Psoas muscle (tissue), 8 donors: ENCODE results near the gene PTPRM. TPM values are rescaled to one million over a fixed set of nuclear protein-coding genes. Genes with fewer than 3 reads are reported as not detected.

Experiments
- ATAC-seq, 4 donors: fragments of 200-7000 bp; cut with Tn5 transposase; one replicate each; pipeline ENCODE4 v1.9.1; 2020; ENCODE audit warnings: moderate library complexity in 3 of 4, mild to moderate bottlenecking in 2 of 4
- DNase-seq, 2 donors: peaks; one replicate each; pipeline ENCODE4 v3.0.0-alpha.2; 2020
- H3K27ac ChIP-seq: fragments of 200-600 bp; one replicate; pipeline ENCODE4 v1.8.0; 2022
- H3K27me3 ChIP-seq, 3 donors: fragments of 200-600 bp in 1 of 3; one replicate each; pipeline versions ENCODE4 v1.6.1 to v1.8.0; 2013 to 2022; ENCODE audit warnings: low read length in 2 of 3, mild to moderate bottlenecking in 2 of 3, moderate library complexity in 1 of 3; ENCODE audit not compliant: insufficient read depth in 3 of 3
- H3K36me3 ChIP-seq, 2 donors: fragments of 200-600 bp in 1 of 2; one replicate each; pipeline versions ENCODE4 v1.6.1 to v1.8.0; 2013 to 2022; ENCODE audit warnings: low read depth in 1 of 2, mild to moderate bottlenecking in 1 of 2, moderate library complexity in 1 of 2; ENCODE audit not compliant: insufficient read depth in 1 of 2
- H3K4me1 ChIP-seq: fragments of 200-600 bp; one replicate; pipeline ENCODE4 v1.8.0; 2022
- H3K4me3 ChIP-seq: fragments of 200-600 bp; one replicate; pipeline ENCODE4 v1.8.0; 2022; ENCODE audit warnings: mild to moderate bottlenecking
- H3K9me3 ChIP-seq: fragments of 200-600 bp; one replicate; pipeline ENCODE4 v1.8.0; 2022
- WGBS, 3 donors: extraction: QIAGEN DNeasy Blood & Tissue Kit; methylation state at CpG; one replicate each; pipeline versions ENCODE4 v1.1.6 to v1.1.7; 2013; 5-methylcytosine and 5-hydroxymethylcytosine counted together
- intact Hi-C, 2 donors: fragments of 100-400 bp; cut with DNase I; formaldehyde crosslinking; loops; one replicate each; pipeline versions ENCODE4 v1.11.0 to v1.14.2; 2022
- polyA plus RNA-seq, 3 donors: library from polyadenylated mRNA; stranded (reverse); fragments of 200-250 nt; gene quantifications; one replicate each; pipeline ENCODE4 v1.2.3, GENCODE V29; 2013
- total RNA-seq, 4 donors: library from RNA; stranded (reverse); fragmentation: NEBNext Ultra II Directional in 2 of 4; extraction: Animal tissue kit (Norgen Biotek cat#: 25700) in 2 of 4; gene quantifications; one replicate each; pipeline versions ENCODE4 v1.2.1 to v1.2.4, GENCODE V29; 2021 to 2023
- TF ChIP-seq, protein P1 (sequence below): fragments of 200-600 bp; IDR thresholded peaks from one replicate; pipeline ENCODE4 v1.8.0; 2022; ENCODE audit warnings: antibody characterized with exemption
- donor health status: healthy with polysubstance abuse.
- donor health status: DM: no; HTN: no; CAD: no; lungs with moderate emphysema.
- donor health status: Bipolar disorder and iron deficiency.
- donor health status: healthy.
- donor health status: DM: yes; HTN: yes; CAD: no.
- donor health status: DM: no; HTN: no; CAD: no.
- donor health status: DM: no; HTN: no; CAD: no.
- donor health status: DM: yes; HTN: yes; CAD: no.

The PTPRM gene
- total and polyA plus RNA-seq, 7 donors = 27.4 to 78.9 (median 39.0) TPM

DNA sequence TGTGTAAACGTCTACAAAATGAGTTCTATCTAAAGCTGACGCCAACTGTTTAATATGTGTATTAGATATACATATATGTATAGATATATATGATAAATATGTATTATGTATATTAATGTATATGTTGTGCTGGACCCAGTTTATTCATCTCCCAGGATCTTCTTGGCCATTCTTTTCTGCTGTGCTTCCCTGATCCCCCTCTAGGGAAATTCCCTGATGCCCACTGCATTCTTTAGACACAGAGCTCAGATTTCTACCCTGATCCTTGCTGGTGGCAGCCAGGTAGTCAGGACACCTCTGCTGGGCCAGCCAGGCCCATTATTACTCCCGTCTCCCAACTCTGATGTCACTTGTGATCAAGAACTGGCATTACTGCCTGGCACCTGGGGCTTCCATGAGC is 292.0 kb downstream of the PTPRM start:
- intact Hi-C loops = no loop called here
- Histone ChIP-seq H3K27ac (no peak overlapping the region), H3K9me3 (no peaks in the 10 kb centered on the region), H3K27me3 (no peaks in the 10 kb centered on the region), H3K36me3 (no peaks in the 10 kb centered on the region), H3K4me3 (no peak overlapping the region), H3K4me1 (peaks cover 27% of the 10 kb centered on the region)
- WGBS, 3 donors = 87 to 99% (median 88%) methylated on average over 3 of the region's 3 CpGs
- DNase-seq = no peak
- no peak for ATAC-seq
- TF ChIP-seq, protein P1, sequence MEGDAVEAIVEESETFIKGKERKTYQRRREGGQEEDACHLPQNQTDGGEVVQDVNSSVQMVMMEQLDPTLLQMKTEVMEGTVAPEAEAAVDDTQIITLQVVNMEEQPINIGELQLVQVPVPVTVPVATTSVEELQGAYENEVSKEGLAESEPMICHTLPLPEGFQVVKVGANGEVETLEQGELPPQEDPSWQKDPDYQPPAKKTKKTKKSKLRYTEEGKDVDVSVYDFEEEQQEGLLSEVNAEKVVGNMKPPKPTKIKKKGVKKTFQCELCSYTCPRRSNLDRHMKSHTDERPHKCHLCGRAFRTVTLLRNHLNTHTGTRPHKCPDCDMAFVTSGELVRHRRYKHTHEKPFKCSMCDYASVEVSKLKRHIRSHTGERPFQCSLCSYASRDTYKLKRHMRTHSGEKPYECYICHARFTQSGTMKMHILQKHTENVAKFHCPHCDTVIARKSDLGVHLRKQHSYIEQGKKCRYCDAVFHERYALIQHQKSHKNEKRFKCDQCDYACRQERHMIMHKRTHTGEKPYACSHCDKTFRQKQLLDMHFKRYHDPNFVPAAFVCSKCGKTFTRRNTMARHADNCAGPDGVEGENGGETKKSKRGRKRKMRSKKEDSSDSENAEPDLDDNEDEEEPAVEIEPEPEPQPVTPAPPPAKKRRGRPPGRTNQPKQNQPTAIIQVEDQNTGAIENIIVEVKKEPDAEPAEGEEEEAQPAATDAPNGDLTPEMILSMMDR = no peak

GRCh38 chr18:7870266-7870665 is 303.1 kb downstream of the PTPRM start:
- DNase-seq = no peak
- Histone ChIP-seq H3K36me3 (no peaks in the 10 kb centered on the region), H3K9me3 (peaks cover 8% of the 10 kb centered on the region), H3K27ac (no peak overlapping the region), H3K4me1 (peaks cover 35% of the 10 kb centered on the region), H3K4me3 (no peak overlapping the region), H3K27me3 (no peaks in the 10 kb centered on the region)
- ATAC-seq = no peak
- intact Hi-C loops = loop anchor here in 1 of 2 donors (5.0 kb wide), 1 partner anchor 57 kb away; no protein-coding TSS in a partner anchor
- TF ChIP-seq, protein P1 = no peak
- WGBS, 3 donors = 71 to 96% (median 85%) methylated on average over 1 of the region's 1 CpG

- ATAC-seq = peak; percentile 41 to 87 (median 78)
- Histone ChIP-seq H3K4me3 (no peak overlapping the region), H3K27ac (no peak overlapping the region), H3K9me3 (peaks cover 8% of the 10 kb centered on the region), H3K4me1 (peaks cover 35% of the 10 kb centered on the region), H3K27me3 (no peaks in the 10 kb centered on the region), H3K36me3 (no peaks in the 10 kb centered on the region)
- DNase-seq = no peak
- WGBS, 3 donors = 54 to 70% (median 67%) methylated on average over 4 of the region's 4 CpGs
- intact Hi-C loops = loop anchor here in 1 of 2 donors (5.0 kb wide), 1 partner anchor 56 kb away; no protein-coding TSS in a partner anchor
- TF ChIP-seq, protein P1 = no peak
These were observed 303.7 kb downstream of the PTPRM start for GRCh38 chr18:7870855-7871254.

GRCh38 chr18:7871560-7872456 is 304.7 kb downstream of the PTPRM start:
- 34 to 50% (median 43%) methylated on average over 4 of the region's 4 CpGs for WGBS, 3 donors

More at GRCh38 chr18:7871560-7872456, 304.7 kb downstream of the PTPRM start:
- H3K4me1 ChIP-seq = peaks cover 35% of the 10 kb centered on the region
- DNase-seq (no peak), ATAC-seq (peak; percentile 72 to 92 (median 86))
- H3K9me3 ChIP-seq = peaks cover 5% of the 10 kb centered on the region
- no peaks in the 10 kb centered on the region for H3K27me3 ChIP-seq
- no peaks in the 10 kb centered on the region for H3K36me3 ChIP-seq
- TF ChIP-seq, protein P1 = no peak
- intact Hi-C loops = loop anchor here in 1 of 2 donors (5.0 kb wide), 1 partner anchor 55 kb away; no protein-coding TSS in a partner anchor
- H3K27ac ChIP-seq = no peak overlapping the region
- H3K4me3 ChIP-seq = no peak overlapping the region
